HepG2 (cell line): ENCODE results near the gene MRPL36. TPM values are rescaled to one million over a fixed set of nuclear protein-coding genes. Genes with fewer than 3 reads are reported as not detected.

Experiments used
- ATAC-seq: fragments of 200-7000 bp; cut with Tn5 transposase; 3 replicates; pipeline ENCODE4 v1.9.1; 2020; ENCODE audit warnings: mild to moderate bottlenecking, moderate library complexity
- BruUV-seq: library from RNA; stranded (reverse); fragments of 400-500 nt; replicated peaks from 2 replicates; lab custom pipeline; 2021; lab: Mats Ljungman, UMichigan
- CTCF ChIA-PET: fragments of 300-600 bp; formaldehyde crosslinking; extraction: SDS; loops from one replicate; lab custom pipeline; 2021; ENCODE audit warnings: low total read pairs, inconsistent platforms, low intra/inter-chr PET ratio; lab: Yijun Ruan, JAX
- POLR2A ChIA-PET: fragments of 350-600 bp; sonication (Branson Sonifier 250); formaldehyde crosslinking; loops from one replicate; lab custom pipeline; 2020; ENCODE audit warnings: antibody characterized with exemption, inconsistent platforms; lab: Yijun Ruan, JAX
- DNase-seq: peaks from one replicate; pipeline ENCODE4 v3.0.0-alpha.2; 2015; ENCODE audit warnings: low spot score
- FAIRE-seq: peaks from 3 replicates; lab custom pipeline; 2011; peaks lifted over from hg19 to GRCh38; lab: Jason Lieb, UNC
- H2AFZ ChIP-seq: one replicate; pipeline ENCODE4 v1.6.1; 2011; ENCODE audit warnings: low read length, inconsistent platforms
- H3K27ac ChIP-seq: fragments of 300-600 bp; 3 replicates; pipeline ENCODE4 v1.8.0; 2011; ENCODE audit warnings: mixed run types, mild to moderate bottlenecking, mixed read lengths, low read length, inconsistent platforms; ENCODE audit not compliant: insufficient read depth; ENCODE audit errors: extremely low read length
- H3K27me3 ChIP-seq, 2 experiments: fragments of 200-600 bp in 1 of 2; 2 replicates in 1 of 2; 3 replicates in 1 of 2; pipeline versions ENCODE4 v1.6.0 to v1.8.0; 2011; ENCODE audit warnings: low read length in 2 of 2, mild to moderate bottlenecking in 2 of 2, moderate library complexity in 2 of 2, inconsistent platforms in 1 of 2; ENCODE audit not compliant: insufficient read depth in 2 of 2, control insufficient read depth in 1 of 2
- H3K36me3 ChIP-seq, 2 experiments: fragments of 200-600 bp in 1 of 2; replicated peaks in 1 of 2; 2 replicates in 1 of 2; 3 replicates in 1 of 2; pipeline versions ENCODE4 v1.5.1 to v1.8.0; 2011; ENCODE audit warnings: low read length in 2 of 2, inconsistent platforms in 1 of 2; ENCODE audit not compliant: insufficient read depth in 2 of 2, control insufficient read depth in 1 of 2
- H3K4me1 ChIP-seq: 2 replicates; pipeline ENCODE4 v1.5.1; 2012; ENCODE audit warnings: low read length, inconsistent platforms; ENCODE audit not compliant: insufficient read depth
- H3K4me2 ChIP-seq: 2 replicates; pipeline ENCODE4 v1.6.0; 2011; ENCODE audit warnings: low read depth, low read length, inconsistent platforms
- H3K4me3 ChIP-seq, 3 experiments: fragments of 200-600 bp in 1 of 3; sonication (generic), shearing (Covaris generic) in 1 of 3; replicated peaks in 1 of 3; 2 replicates each; pipeline ENCODE4 v1.5.1; 2011 to 2016; ENCODE audit warnings: low read length in 3 of 3, inconsistent platforms in 2 of 3, low read depth in 2 of 3, mild to moderate bottlenecking in 2 of 3, control low read depth in 1 of 3, mixed read lengths in 1 of 3; ENCODE audit not compliant: insufficient read depth in 1 of 3
- H3K79me2 ChIP-seq: one replicate; pipeline ENCODE4 v1.6.1; 2011; ENCODE audit warnings: low read length, inconsistent platforms; ENCODE audit not compliant: insufficient read depth
- H3K9ac ChIP-seq: 2 replicates; pipeline ENCODE4 v1.6.0; 2011; ENCODE audit warnings: mild to moderate bottlenecking, low read depth, low read length, inconsistent platforms; ENCODE audit not compliant: insufficient read depth
- H3K9me3 ChIP-seq: 2 replicates; pipeline ENCODE4 v1.5.1; 2012; ENCODE audit warnings: mild to moderate bottlenecking, low read length
- H4K20me1 ChIP-seq: 2 replicates; pipeline ENCODE4 v1.6.0; 2011; ENCODE audit warnings: inconsistent platforms, mild to moderate bottlenecking, low read length, moderate library complexity; ENCODE audit not compliant: insufficient read depth
- HNF4G ChIP-seq, 2 experiments: sonication (generic) in 1 of 2; formaldehyde crosslinking in 1 of 2; IDR thresholded peaks; 2 replicates each; pipeline versions ENCODE4 v1.4.0 to v1.6.1; 2011 to 2020; ENCODE audit warnings: borderline replicate concordance in 2 of 2, low read depth in 2 of 2, mild to moderate bottlenecking in 2 of 2, low read length in 1 of 2, missing genetic modification reagents in 1 of 2, moderate library complexity in 1 of 2
- MEF2D ChIP-seq: sonication (generic); formaldehyde crosslinking; IDR thresholded peaks from 2 replicates; pipeline ENCODE4 v1.5.1; 2020; ENCODE audit warnings: mild to moderate bottlenecking, missing genetic modification reagents
- NFIB ChIP-seq: sonication (generic); formaldehyde crosslinking; IDR thresholded peaks from 2 replicates; pipeline ENCODE4 v1.9.0; 2021; ENCODE audit warnings: missing genetic modification reagents, mild to moderate bottlenecking, borderline replicate concordance
- NFYC ChIP-seq: IDR thresholded peaks from 2 replicates; pipeline ENCODE4 v1.6.1; 2016; ENCODE audit warnings: missing genetic modification reagents, missing compliant biosample characterization
- NKX3-1 ChIP-seq: sonication (generic); formaldehyde crosslinking; IDR thresholded peaks from 2 replicates; pipeline ENCODE4 v1.5.0; 2020; ENCODE audit warnings: missing genetic modification reagents
- RAD21 ChIP-seq: fragments of 450-650 bp; formaldehyde crosslinking; IDR thresholded peaks from 2 replicates; pipeline ENCODE4 v1.5.0; 2020; ENCODE audit warnings: mild to moderate bottlenecking
- TARDBP ChIP-seq: sonication (generic); formaldehyde crosslinking; IDR thresholded peaks from 2 replicates; pipeline ENCODE4 v1.8.0; 2022; ENCODE audit warnings: mild to moderate bottlenecking, missing genetic modification reagents
- ZNF12 ChIP-seq: sonication (generic); formaldehyde crosslinking; IDR thresholded peaks from 2 replicates; pipeline ENCODE4 v1.5.0; 2020; ENCODE audit warnings: missing genetic modification reagents
- ZNF772 ChIP-seq: sonication (generic); formaldehyde crosslinking; IDR thresholded peaks from 2 replicates; pipeline ENCODE4 v1.5.0; 2020; ENCODE audit warnings: mild to moderate bottlenecking, missing genetic modification reagents
- WGBS: methylation state at CpG from one replicate; pipeline ENCODE4 v1.1.6; 2017; ENCODE audit warnings: low lambda C conversion rate; 5-methylcytosine and 5-hydroxymethylcytosine counted together
- in situ Hi-C: cut with HindIII; loops from 2 replicates; pipeline ENCODE4 v1.10.0; 2017; ENCODE audit warnings: low pct_unique_long_range_greater_than_20kb; ENCODE audit not compliant: extremely low pct_ligation_motif_present
- intact Hi-C: fragments of 100-400 bp; cut with micrococcal nuclease; formaldehyde crosslinking; loops from one replicate; pipeline ENCODE4 v1.10.0; 2022; ENCODE audit not compliant: unreplicated experiment
- polyA plus RNA-seq, 8 experiments: library from polyadenylated mRNA; depleted of rRNA in 3 of 8; stranded (reverse) in 7 of 8; unstranded in 1 of 8; fragments of >200 nt; fragmentation: Illumina TruSeq in 4 of 8; extraction: Trizol in 4 of 8; gene quantifications; 2 replicates each; pipeline versions ENCODE4 v1.2.1 to v1.2.3, GENCODE V29; 2011 to 2016; ENCODE audit warnings: low read depth in 4 of 8, missing spikeins in 1 of 8, mixed read lengths in 1 of 8; ENCODE audit not compliant: insufficient read depth in 1 of 8
- total RNA-seq, 5 experiments: library from RNA; depleted of rRNA; stranded (reverse); fragments of >200 nt; fragmentation: Illumina TruSeq; extraction: Trizol; gene quantifications; 2 replicates each; pipeline ENCODE4 v1.2.3, GENCODE V29; 2016; ENCODE audit warnings: low read depth in 1 of 5
- TF ChIP-seq, protein P1 (sequence below): sonication (generic); formaldehyde crosslinking; IDR thresholded peaks from 2 replicates; pipeline ENCODE4 v1.4.0; 2020; ENCODE audit warnings: missing genetic modification reagents

Gene MRPL36
- total and polyA plus RNA-seq, 2 of the 13 experiments (the other 11 are each of a cell fraction or from before 2014, with no cell fraction given), result 71.3 to 113 TPM

DNA sequence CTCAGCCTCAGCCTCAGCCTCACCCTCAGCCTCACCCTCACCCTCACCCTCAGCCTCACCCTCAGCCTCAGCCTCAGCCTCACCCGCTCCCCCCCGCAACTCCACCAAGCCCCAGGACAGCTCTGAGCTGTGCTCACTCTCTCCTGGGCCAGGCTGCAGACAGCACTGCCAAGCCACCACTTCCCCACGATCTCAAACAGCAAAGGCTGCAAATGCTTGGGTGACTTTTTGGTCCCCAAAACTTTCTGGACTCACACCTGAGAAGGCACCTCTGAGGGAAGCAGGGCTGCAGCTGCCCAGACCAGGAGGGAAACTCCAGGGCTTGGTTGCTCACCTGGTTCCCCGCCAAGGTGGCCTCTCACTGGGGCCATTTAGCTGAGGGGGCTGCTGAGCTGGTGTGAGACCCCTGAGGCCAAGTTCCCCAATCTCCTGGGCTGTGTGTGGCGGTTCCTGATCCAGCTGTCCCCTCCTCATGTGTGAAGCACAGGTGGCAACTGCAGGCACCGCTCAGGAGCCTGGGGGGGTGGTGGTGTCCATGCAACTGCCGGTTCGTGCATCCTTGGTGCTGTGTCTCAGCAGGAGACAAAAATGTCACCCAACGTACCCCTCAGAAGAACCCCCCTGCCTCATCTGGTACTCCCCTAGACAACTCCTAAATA, 17.8 kb downstream of the MRPL36 start:
- intact Hi-C loops, result no loop called here
- FAIRE-seq (no peak), DNase-seq (no peak)
- Histone ChIP-seq H2AFZ (no peak overlapping the region), H3K27ac (no peak overlapping the region), H3K27me3 (peaks cover 25 to 82% of the 10 kb centered on the region in 2 experiments; a peak in 4 of 5 replicates)
- WGBS, result 45% methylated on average over 3 of the region's 9 CpGs
- TF ChIP-seq ZNF772 (CRISPR knock-in tag), result no peak
- no peak for TF ChIP-seq HNF4G (IDR thresholded peaks at IDR 0.05; ENCODE audit: borderline replicate concordance, low read depth, low read length)
- no peak for TF ChIP-seq HNF4G (CRISPR knock-in tag; IDR thresholded peaks at IDR 0.05; ENCODE audit: borderline replicate concordance, low read depth)
- TF ChIP-seq, all 625 proteins: peak for 0
- H3K9ac ChIP-seq, result no peak overlapping the region
- ChIA-PET CTCF (no interaction called here), POLR2A (no interaction called here)
- H3K4me1 ChIP-seq, result no peaks in the 10 kb centered on the region
- H3K4me2 ChIP-seq, result no peak overlapping the region
- H3K4me3 ChIP-seq, result no peak overlapping the region
- no peaks in the 10 kb centered on the region for H3K79me2 ChIP-seq
- no peaks in the 10 kb centered on the region for H4K20me1 ChIP-seq
- no TSS peak for BruUV-seq
- in situ Hi-C loops, result no loop called here
- H3K36me3 ChIP-seq, result no peaks in the 10 kb centered on the region
- ATAC-seq, result no peak
- no peaks in the 10 kb centered on the region for H3K9me3 ChIP-seq

DNA sequence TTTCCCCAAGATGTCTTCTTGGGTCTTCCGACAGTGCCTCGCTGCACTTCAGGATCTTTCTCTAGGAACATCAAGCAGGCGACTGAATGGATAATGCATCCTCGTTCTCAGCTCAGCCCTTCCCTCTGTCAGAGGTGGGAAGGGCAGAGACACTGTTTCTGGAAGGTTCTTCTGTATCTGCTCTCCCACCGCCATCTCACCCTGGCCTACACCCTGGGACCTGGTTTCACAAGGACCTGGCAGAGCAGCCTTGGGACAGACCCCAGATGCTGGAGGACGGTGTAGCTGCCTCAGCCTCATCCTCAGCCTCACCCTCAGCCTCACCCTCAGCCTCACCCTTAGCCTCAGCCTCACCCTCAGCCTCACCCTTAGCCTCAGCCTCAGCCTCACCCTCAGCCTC, 18.5 kb downstream of the MRPL36 start:
- H3K79me2 ChIP-seq, result no peaks in the 10 kb centered on the region
- ATAC-seq (no peak), FAIRE-seq (no peak), DNase-seq (no peak)
- in situ Hi-C loops, result no loop called here
- H4K20me1 ChIP-seq, result no peaks in the 10 kb centered on the region
- no peak overlapping the region for H2AFZ ChIP-seq
- BruUV-seq, result no TSS peak
- peaks cover 25 to 79% of the 10 kb centered on the region in 2 experiments; a peak in 4 of 5 replicates for H3K27me3 ChIP-seq
- H3K4me3 ChIP-seq, result no peak overlapping the region
- TF ChIP-seq NFIB (CRISPR knock-in tag), result no peak
- no peak for TF ChIP-seq NFYC (CRISPR knock-in tag)
- no peak for TF ChIP-seq NKX3-1 (CRISPR knock-in tag)
- TF ChIP-seq RAD21 (CRISPR knock-in tag), result no peak
- no peak for TF ChIP-seq ZNF12 (CRISPR knock-in tag)
- TF ChIP-seq TARDBP (CRISPR knock-in tag), result no peak
- TF ChIP-seq, protein P1, sequence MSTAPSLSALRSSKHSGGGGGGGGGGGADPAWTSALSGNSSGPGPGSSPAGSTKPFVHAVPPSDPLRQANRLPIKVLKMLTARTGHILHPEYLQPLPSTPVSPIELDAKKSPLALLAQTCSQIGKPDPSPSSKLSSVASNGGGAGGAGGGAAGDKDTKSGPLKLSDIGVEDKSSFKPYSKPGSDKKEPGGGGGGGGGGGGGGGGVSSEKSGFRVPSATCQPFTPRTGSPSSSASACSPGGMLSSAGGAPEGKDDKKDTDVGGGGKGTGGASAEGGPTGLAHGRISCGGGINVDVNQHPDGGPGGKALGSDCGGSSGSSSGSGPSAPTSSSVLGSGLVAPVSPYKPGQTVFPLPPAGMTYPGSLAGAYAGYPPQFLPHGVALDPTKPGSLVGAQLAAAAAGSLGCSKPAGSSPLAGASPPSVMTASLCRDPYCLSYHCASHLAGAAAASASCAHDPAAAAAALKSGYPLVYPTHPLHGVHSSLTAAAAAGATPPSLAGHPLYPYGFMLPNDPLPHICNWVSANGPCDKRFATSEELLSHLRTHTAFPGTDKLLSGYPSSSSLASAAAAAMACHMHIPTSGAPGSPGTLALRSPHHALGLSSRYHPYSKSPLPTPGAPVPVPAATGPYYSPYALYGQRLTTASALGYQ (CRISPR knock-in tag), result no peak
- no peak for TF ChIP-seq MEF2D (CRISPR knock-in tag)
- intact Hi-C loops, result no loop called here
- 48% methylated on average over 6 of the region's 6 CpGs for WGBS
- H3K27ac ChIP-seq, result no peak overlapping the region
- H3K9me3 ChIP-seq, result no peaks in the 10 kb centered on the region
- H3K9ac ChIP-seq, result no peak overlapping the region
- ChIA-PET CTCF (no interaction called here), POLR2A (no interaction called here)
- H3K36me3 ChIP-seq, result no peaks in the 10 kb centered on the region
- no peaks in the 10 kb centered on the region for H3K4me1 ChIP-seq
- H3K4me2 ChIP-seq, result no peak overlapping the region
